GM21786 (cell line): ENCODE measurements around the gene CCDC27.

Source experiments
- ATAC-seq: cut with Tn5 transposase; IDR thresholded peaks from one replicate; pipeline ENCODE4 v1.9.1; 2021; ENCODE audit not compliant: unreplicated experiment

Gene CCDC27

DNA sequence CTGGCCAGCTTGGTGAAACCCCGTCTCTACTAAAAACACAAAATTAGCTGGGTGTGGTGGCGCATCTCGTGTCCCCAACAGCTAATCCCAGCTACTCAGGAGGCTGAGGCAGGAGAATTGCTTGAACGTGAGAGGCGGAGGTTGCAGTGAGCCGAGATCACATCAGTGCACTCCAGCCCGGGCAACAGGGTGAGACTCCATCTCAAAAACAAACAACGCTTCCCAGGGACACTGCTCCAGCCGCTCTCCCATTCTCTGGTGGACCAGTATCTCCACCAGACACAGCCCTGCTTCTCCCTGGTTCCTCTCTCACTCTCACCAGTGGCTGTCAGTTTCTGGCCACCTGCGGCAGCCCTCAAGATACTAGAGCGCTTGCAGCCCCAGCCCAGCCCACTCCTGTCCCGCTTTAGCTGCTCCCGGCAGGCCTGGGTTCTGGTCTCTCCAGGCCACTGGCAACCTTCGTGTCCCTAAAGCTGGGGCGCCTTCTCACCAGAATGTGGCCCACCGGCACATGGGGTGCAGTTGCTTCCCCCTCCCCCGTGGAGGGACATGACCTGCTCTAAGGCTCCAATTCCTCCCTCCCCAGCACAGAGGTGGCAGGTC lies 65.0 kb downstream of the CCDC27 start:
- ATAC-seq, result no peak

GRCh38 chr1:3817821-3818597 lies 65.8 kb downstream of the CCDC27 start:
- ATAC-seq, result no peak

DNA sequence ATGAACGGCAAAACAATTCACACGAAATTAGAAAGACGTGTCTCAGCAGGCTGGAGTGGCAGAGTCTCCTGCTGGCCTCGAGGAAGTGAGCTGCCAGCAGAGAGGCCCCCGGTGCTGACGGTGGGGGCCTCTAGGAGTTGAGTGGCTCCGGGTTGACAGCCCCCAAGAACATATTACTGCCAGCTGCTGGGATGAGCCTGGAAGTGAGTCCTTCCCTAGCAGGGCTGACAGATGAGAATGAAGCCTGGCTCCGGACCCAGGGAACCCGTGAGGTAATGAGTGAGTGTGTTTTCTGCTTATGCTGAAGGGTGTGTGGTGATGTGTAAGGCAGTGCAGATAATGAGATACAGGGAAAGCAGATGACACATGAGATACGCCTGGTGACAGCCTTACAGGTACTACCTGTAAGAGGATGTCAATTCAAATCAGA lies 67.5 kb downstream of the CCDC27 start:
- no peak for ATAC-seq

DNA sequence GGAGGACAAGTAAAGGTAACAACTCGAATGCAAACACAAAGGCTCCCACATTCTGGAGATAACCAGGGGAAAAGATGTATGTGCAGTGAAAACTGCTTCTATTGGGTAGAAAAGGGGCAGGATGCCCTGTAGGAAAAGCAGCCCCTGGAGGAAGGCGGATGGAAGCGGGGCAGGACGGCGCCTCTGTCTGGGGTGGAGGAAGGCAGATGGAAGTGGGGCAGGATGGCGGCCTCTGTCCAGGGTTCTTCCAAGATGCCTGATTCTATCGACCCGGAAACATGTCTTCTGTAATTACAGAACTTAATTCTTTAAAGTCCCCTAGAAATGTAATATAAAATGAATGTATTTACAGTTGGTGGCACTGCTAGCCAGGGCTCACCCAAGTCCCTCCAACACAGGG lies 68.1 kb downstream of the CCDC27 start:
- no peak for ATAC-seq

DNA sequence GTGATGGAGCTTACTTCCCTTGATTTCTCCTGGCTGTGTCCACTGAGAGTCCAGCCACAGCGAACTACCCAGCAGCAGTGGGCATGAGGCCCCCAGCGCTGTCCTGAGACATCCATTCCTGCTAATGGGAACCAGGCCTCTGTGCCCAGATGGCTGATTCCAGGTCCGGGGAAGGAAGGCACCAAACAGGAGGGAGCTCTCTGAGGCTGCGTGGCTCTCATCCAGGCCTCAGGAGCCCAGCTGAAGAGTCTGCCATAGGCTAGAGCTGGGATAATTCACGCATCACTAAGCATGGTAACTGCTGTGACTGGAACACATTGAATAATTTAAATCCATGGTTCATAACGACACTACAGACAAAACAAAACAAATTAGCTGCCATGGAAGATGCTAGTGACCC lies 68.8 kb downstream of the CCDC27 start:
- ATAC-seq, result no peak
